ACC112 (cell line): ENCODE data around the gene SLC9A9.
A peak's percentile ranks its signal among the peaks of the same experiment; 100 is the strongest.
"Not testable (repeated sequence)": the region's sequence is repeated elsewhere in the genome, so short reads cannot be mapped to it uniquely, and the experiment has no call there.

Source experiments
- H2AFZ ChIP-seq: fragments of 200-600 bp; sonication (generic); one replicate; pipeline ENCODE4 v1.6.0; 2017; ENCODE audit warnings: antibody characterized with exemption, low read length; ENCODE audit not compliant: unreplicated experiment
- H3K27ac ChIP-seq: fragments of 200-600 bp; sonication (generic); 2 replicates; pipeline ENCODE4 v1.5.1; 2014; ENCODE audit warnings: low read depth, mild to moderate bottlenecking, antibody characterized with exemption, low read length, moderate library complexity
- H3K27me3 ChIP-seq: fragments of 200-600 bp; sonication (generic); 2 replicates; pipeline ENCODE4 v1.6.1; 2014; ENCODE audit warnings: mild to moderate bottlenecking, antibody characterized with exemption, low read length, moderate library complexity, mixed read lengths; ENCODE audit not compliant: insufficient read depth
- H3K36me3 ChIP-seq: fragments of 200-600 bp; sonication (generic); 2 replicates; pipeline ENCODE4 v1.6.1; 2016; ENCODE audit warnings: mild to moderate bottlenecking, antibody characterized with exemption, low read length, moderate library complexity, mixed read lengths; ENCODE audit not compliant: insufficient read depth
- H3K4me1 ChIP-seq: fragments of 200-600 bp; sonication (generic); one replicate; pipeline ENCODE4 v1.6.1; 2016; ENCODE audit warnings: low read length, mixed read lengths; ENCODE audit not compliant: insufficient read depth, unreplicated experiment, control insufficient read depth
- H3K4me3 ChIP-seq: fragments of 200-600 bp; sonication (generic); 2 replicates; pipeline ENCODE4 v1.5.1; 2014; ENCODE audit warnings: mild to moderate bottlenecking, low read depth, low read length
- H3K79me2 ChIP-seq: fragments of 200-600 bp; sonication (generic); one replicate; pipeline ENCODE4 v1.6.0; 2016; ENCODE audit warnings: low read length; ENCODE audit not compliant: control insufficient read depth, unreplicated experiment, insufficient read depth

SLC9A9 gene

GRCh38 chr3:143698682-143699303 is 149.5 kb downstream of the SLC9A9 start:
- no peaks in the 10 kb centered on the region for H3K36me3 ChIP-seq
- H2AFZ ChIP-seq: no peak overlapping the region
- H3K4me3 ChIP-seq: no peak overlapping the region
- no peaks in the 10 kb centered on the region for H3K27me3 ChIP-seq
- H3K4me1 ChIP-seq: no peaks in the 10 kb centered on the region
- H3K27ac ChIP-seq: no peak overlapping the region
- H3K79me2 ChIP-seq: no peaks in the 10 kb centered on the region

GRCh38 chr3:143697975-143698374 is 150.3 kb downstream of the SLC9A9 start:
- no peak overlapping the region for H3K27ac ChIP-seq
- no peak overlapping the region for H3K4me3 ChIP-seq
- H2AFZ ChIP-seq: no peak overlapping the region
- no peaks in the 10 kb centered on the region for H3K4me1 ChIP-seq
- H3K27me3 ChIP-seq: no peaks in the 10 kb centered on the region
- H3K36me3 ChIP-seq: no peaks in the 10 kb centered on the region
- no peaks in the 10 kb centered on the region for H3K79me2 ChIP-seq

- H2AFZ ChIP-seq, H3K79me2 ChIP-seq, H3K27me3 ChIP-seq, H3K4me1 ChIP-seq, H3K27ac ChIP-seq, H3K4me3 ChIP-seq, H3K36me3 ChIP-seq: not testable (repeated sequence)
Measured at GRCh38 chr3:143695333-143695732, 152.9 kb downstream of the SLC9A9 start.

GRCh38 chr3:143693506-143693905 is 154.8 kb downstream of the SLC9A9 start:
- Histone ChIP-seq H2AFZ (no peak overlapping the region), H3K4me1 (no peaks in the 10 kb centered on the region), H3K27me3 (no peaks in the 10 kb centered on the region), H3K4me3 (no peak overlapping the region), H3K27ac (no peak overlapping the region), H3K36me3 (no peaks in the 10 kb centered on the region), H3K79me2 (no peaks in the 10 kb centered on the region)

DNA sequence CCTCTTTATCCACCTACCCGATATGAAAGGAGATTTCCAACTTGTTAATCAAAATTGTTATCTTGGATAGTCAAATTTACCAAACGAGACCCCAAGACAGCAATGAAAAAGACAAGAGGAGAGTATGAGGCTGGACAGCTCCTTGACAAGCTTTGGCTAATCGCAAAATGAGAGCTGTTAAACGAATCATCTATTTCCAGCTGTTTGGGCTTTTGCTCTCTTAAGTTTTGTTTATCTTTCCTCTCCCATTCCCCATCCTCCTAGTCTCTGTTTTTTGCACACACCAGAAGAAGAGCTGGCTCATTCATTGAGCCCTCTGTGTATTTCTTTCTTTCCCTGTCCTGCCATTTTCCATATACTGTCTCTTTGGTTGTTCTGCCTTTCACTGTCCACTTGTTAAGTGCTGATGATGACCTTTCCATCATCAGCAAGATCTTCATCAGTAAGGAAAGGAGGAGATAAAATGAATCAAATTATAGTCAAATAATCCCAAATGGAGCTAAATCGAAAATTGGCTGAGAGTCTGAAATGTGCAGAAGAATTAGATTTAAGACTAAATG is 161.6 kb downstream of the SLC9A9 start:
- no peak overlapping the region for H3K4me3 ChIP-seq
- peaks cover 9% of the 10 kb centered on the region; the same call in 1 of the 2 replicates for H3K27me3 ChIP-seq
- H3K27ac ChIP-seq: no peak overlapping the region
- no peak overlapping the region for H2AFZ ChIP-seq
- H3K79me2 ChIP-seq: no peaks in the 10 kb centered on the region
- H3K36me3 ChIP-seq: no peaks in the 10 kb centered on the region
- H3K4me1 ChIP-seq: no peaks in the 10 kb centered on the region

- Histone ChIP-seq H3K4me3 (no peak overlapping the region), H3K27me3 (peaks cover 9% of the 10 kb centered on the region; the same call in 1 of the 2 replicates), H3K4me1 (no peaks in the 10 kb centered on the region), H3K79me2 (no peaks in the 10 kb centered on the region), H3K36me3 (no peaks in the 10 kb centered on the region), H2AFZ (no peak overlapping the region), H3K27ac (no peak overlapping the region)
Measured at GRCh38 chr3:143685491-143685890, 162.8 kb downstream of the SLC9A9 start.

- no peak overlapping the region for H3K27ac ChIP-seq
- H3K27me3 ChIP-seq: no peaks in the 10 kb centered on the region
- no peaks in the 10 kb centered on the region for H3K79me2 ChIP-seq
- no peaks in the 10 kb centered on the region for H3K4me1 ChIP-seq
- no peak overlapping the region for H3K4me3 ChIP-seq
- H2AFZ ChIP-seq: no peak overlapping the region
- H3K36me3 ChIP-seq: no peaks in the 10 kb centered on the region
Measured at GRCh38 chr3:143677430-143677829, 170.8 kb downstream of the SLC9A9 start.

GRCh38 chr3:143676747-143677146 is 171.5 kb downstream of the SLC9A9 start:
- Histone ChIP-seq H3K4me1 (no peaks in the 10 kb centered on the region), H3K4me3 (no peak overlapping the region), H2AFZ (no peak overlapping the region), H3K36me3 (no peaks in the 10 kb centered on the region), H3K79me2 (no peaks in the 10 kb centered on the region), H3K27me3 (no peaks in the 10 kb centered on the region), H3K27ac (no peak overlapping the region)

GRCh38 chr3:143676021-143676420 is 172.2 kb downstream of the SLC9A9 start:
- no peaks in the 10 kb centered on the region for H3K36me3 ChIP-seq
- H3K4me1 ChIP-seq: no peaks in the 10 kb centered on the region
- no peaks in the 10 kb centered on the region for H3K27me3 ChIP-seq
- H3K79me2 ChIP-seq: no peaks in the 10 kb centered on the region
- H2AFZ ChIP-seq: no peak overlapping the region
- H3K4me3 ChIP-seq: no peak overlapping the region
- no peak overlapping the region for H3K27ac ChIP-seq

DNA sequence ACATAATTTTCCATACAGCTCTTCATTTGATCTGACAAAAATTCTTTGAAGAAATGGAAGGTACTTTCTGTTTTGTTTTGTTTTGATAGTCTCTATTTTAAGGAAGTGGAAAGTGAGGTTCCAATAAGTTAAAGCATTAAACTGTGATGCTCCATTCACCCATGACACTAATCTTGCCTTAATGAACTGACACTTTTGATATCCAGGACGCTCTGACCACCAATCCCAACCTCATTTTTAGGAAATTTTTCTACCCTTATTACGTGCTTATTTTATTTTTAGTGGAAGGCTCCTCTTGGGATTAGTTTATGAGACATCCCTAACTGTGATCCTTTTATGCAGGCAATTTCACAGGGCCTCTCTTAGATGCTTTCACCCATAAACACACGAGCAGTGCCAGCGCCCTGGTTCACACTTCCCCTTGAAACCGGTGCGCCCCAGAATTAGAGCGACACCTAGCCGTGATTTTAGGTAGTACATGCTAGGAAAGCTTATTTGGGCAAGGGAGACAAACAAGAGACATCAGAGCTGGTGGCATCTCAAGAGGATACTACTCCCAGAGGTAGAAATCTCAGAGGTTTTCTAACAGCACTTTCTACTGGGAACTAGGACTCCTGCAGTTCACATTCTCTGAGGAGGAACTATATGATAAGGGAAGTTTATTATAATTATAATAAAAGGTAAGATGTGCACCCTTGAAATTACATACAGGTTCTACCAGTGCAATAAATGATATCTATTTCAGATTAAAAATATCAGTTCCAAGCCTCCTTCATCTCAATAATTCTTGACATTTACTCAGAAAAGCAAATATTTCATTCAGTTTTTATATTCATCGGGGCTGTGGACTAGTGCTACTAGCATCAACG is 173.9 kb downstream of the SLC9A9 start:
- H3K36me3 ChIP-seq: no peaks in the 10 kb centered on the region
- no peak overlapping the region for H3K27ac ChIP-seq
- H3K79me2 ChIP-seq: no peaks in the 10 kb centered on the region
- peak overlapping the region; percentile 46 for H3K4me3 ChIP-seq
- no peaks in the 10 kb centered on the region for H3K4me1 ChIP-seq
- H3K27me3 ChIP-seq: no peaks in the 10 kb centered on the region
- H2AFZ ChIP-seq: peak overlapping the region; percentile 98
